PC-9 (cell line): ENCODE results near the gene SLC16A4. TPM values are rescaled to one million over a fixed set of nuclear protein-coding genes. Genes with fewer than 3 reads are reported as not detected.

Source experiments
- BruUV-seq: library from RNA; stranded (reverse); fragments of 400-500 nt; replicated peaks from 2 replicates; lab custom pipeline; 2021; lab: Mats Ljungman, UMichigan
- CTCF ChIA-PET: fragments of 300-600 bp; sonication (Branson Sonifier 250); formaldehyde crosslinking; loops from one replicate; lab custom pipeline; 2022; ENCODE audit warnings: antibody characterized with exemption; lab: Charles Lee
- POLR2A ChIA-PET: fragments of 300-600 bp; sonication (Branson Sonifier 250); formaldehyde crosslinking; loops from one replicate; lab custom pipeline; 2022; ENCODE audit warnings: antibody characterized with exemption; ENCODE audit not compliant: unreplicated experiment; lab: Charles Lee
- DNase-seq, 2 experiments: peaks; one replicate each; pipeline versions ENCODE4 v3.0.0 to v3.0.0-alpha.2; 2015 to 2022; ENCODE audit warnings: mixed read lengths in 1 of 2
- H2AFZ ChIP-seq: fragments of 200-600 bp; sonication (generic); 2 replicates; pipeline ENCODE4 v1.8.1; 2017; ENCODE audit warnings: antibody characterized with exemption
- H3F3A ChIP-seq: fragments of 200-600 bp; sonication (generic); 2 replicates; pipeline ENCODE4 v1.8.1; 2017; ENCODE audit warnings: antibody characterized with exemption, mild to moderate bottlenecking, low read depth; ENCODE audit not compliant: insufficient read depth
- H3K27ac ChIP-seq: fragments of 200-600 bp; sonication (generic); 2 replicates; pipeline ENCODE4 v1.6.1; 2016; ENCODE audit warnings: mixed run types
- H3K27me3 ChIP-seq: fragments of 200-600 bp; sonication (generic); 2 replicates; pipeline ENCODE4 v1.6.1; 2016; ENCODE audit warnings: low read depth, mixed run types; ENCODE audit not compliant: insufficient read depth
- H3K36me3 ChIP-seq: fragments of 200-600 bp; sonication (generic); 2 replicates; pipeline ENCODE4 v1.6.1; 2016; ENCODE audit warnings: low read depth, mixed run types
- H3K4me1 ChIP-seq: fragments of 200-600 bp; sonication (generic); replicated peaks from 2 replicates; pipeline ENCODE4 v1.6.1; 2016; ENCODE audit warnings: mixed run types; ENCODE audit not compliant: insufficient read depth
- H3K4me2 ChIP-seq: fragments of 200-600 bp; sonication (generic); 2 replicates; pipeline ENCODE4 v1.6.1; 2017; ENCODE audit warnings: mixed run types
- H3K4me3 ChIP-seq: fragments of 200-600 bp; sonication (generic); 2 replicates; pipeline ENCODE4 v1.6.1; 2016; ENCODE audit warnings: mixed run types
- H3K79me2 ChIP-seq: fragments of 200-600 bp; sonication (generic); 2 replicates; pipeline ENCODE4 v1.6.1; 2017; ENCODE audit warnings: low read depth, mixed run types
- H3K9me2 ChIP-seq: fragments of 200-600 bp; sonication (generic); 2 replicates; pipeline ENCODE4 v1.8.1; 2017; ENCODE audit warnings: mild to moderate bottlenecking; ENCODE audit not compliant: insufficient read depth
- H3K9me3 ChIP-seq: fragments of 200-600 bp; sonication (generic); 2 replicates; pipeline ENCODE4 v1.8.1; 2016; ENCODE audit warnings: low read depth; ENCODE audit not compliant: insufficient read depth
- H4K20me1 ChIP-seq: fragments of 200-600 bp; sonication (generic); 2 replicates; pipeline ENCODE4 v1.8.1; 2017; ENCODE audit not compliant: insufficient read depth
- EZH2 ChIP-seq: fragments of 200-600 bp; sonication (generic); IDR thresholded peaks from 2 replicates; pipeline ENCODE4 v1.8.0; 2017; ENCODE audit warnings: antibody characterized with exemption, low read depth
- intact Hi-C: fragments of 100-400 bp; cut with micrococcal nuclease; formaldehyde crosslinking; loops from one replicate; pipeline ENCODE4 v1.10.0; 2022; ENCODE audit not compliant: unreplicated experiment
- total RNA-seq: library from RNA; stranded (reverse); gene quantifications from 2 replicates; pipeline ENCODE4 v1.2.3, GENCODE V29; 2021
- TF ChIP-seq, protein P1 (sequence below): fragments of 200-600 bp; sonication (generic); conservative IDR thresholded peaks from 2 replicates; pipeline ENCODE4 v1.6.1; 2017; ENCODE audit warnings: mixed run types, antibody characterized with exemption, mild to moderate bottlenecking, moderate library complexity

The SLC16A4 gene
- total RNA-seq, 1 experiment from 2014 or later, result 32.7 TPM

- ChIA-PET CTCF (interaction anchor here (0.6 to 1.0 kb wide), 4 partner anchors 10 to 186 kb away, joined by 3 to 7 read pairs (median 4); no protein-coding TSS in a partner anchor), POLR2A (interaction anchor here (0.5 to 0.7 kb wide), 3 partner anchors 81 to 1133 kb away, joined by 8 to 16 read pairs (median 9); no protein-coding TSS in a partner anchor)
- Histone ChIP-seq H3K4me1 (peaks cover 47% of the 10 kb centered on the region), H4K20me1 (no peaks in the 10 kb centered on the region), H3K4me2 (peak overlapping the region; percentile 84), H3F3A (peaks cover 56% of the 10 kb centered on the region), H3K79me2 (no peaks in the 10 kb centered on the region), H2AFZ (peak overlapping the region; percentile 6; the same call in 1 of the 2 replicates), H3K36me3 (0 out of 2 replicates have a peak, but pooled peaks cover 9% of the 10 kb centered on the region), H3K9me3 (no peaks in the 10 kb centered on the region; the same call in 1 of the 2 replicates), H3K27me3 (no peaks in the 10 kb centered on the region), H3K27ac (peak overlapping the region; percentile 79), H3K4me3 (peak overlapping the region; percentile 49), H3K9me2 (no peaks in the 10 kb centered on the region)
- intact Hi-C loops, result loop anchor here (1.0 to 2.0 kb wide), 3 partner anchors 8 to 57 kb away; partner anchors contain the start of genes RBM15 and SLC16A4
- no peak for TF ChIP-seq EZH2
- TF ChIP-seq, protein P1, sequence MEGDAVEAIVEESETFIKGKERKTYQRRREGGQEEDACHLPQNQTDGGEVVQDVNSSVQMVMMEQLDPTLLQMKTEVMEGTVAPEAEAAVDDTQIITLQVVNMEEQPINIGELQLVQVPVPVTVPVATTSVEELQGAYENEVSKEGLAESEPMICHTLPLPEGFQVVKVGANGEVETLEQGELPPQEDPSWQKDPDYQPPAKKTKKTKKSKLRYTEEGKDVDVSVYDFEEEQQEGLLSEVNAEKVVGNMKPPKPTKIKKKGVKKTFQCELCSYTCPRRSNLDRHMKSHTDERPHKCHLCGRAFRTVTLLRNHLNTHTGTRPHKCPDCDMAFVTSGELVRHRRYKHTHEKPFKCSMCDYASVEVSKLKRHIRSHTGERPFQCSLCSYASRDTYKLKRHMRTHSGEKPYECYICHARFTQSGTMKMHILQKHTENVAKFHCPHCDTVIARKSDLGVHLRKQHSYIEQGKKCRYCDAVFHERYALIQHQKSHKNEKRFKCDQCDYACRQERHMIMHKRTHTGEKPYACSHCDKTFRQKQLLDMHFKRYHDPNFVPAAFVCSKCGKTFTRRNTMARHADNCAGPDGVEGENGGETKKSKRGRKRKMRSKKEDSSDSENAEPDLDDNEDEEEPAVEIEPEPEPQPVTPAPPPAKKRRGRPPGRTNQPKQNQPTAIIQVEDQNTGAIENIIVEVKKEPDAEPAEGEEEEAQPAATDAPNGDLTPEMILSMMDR, result no peak
- no TSS peak for BruUV-seq
- DNase-seq, result peak; percentile 78 to 99
These were observed 7.4 kb downstream of the SLC16A4 start for GRCh38 chr1:110383251-110383990.

DNA sequence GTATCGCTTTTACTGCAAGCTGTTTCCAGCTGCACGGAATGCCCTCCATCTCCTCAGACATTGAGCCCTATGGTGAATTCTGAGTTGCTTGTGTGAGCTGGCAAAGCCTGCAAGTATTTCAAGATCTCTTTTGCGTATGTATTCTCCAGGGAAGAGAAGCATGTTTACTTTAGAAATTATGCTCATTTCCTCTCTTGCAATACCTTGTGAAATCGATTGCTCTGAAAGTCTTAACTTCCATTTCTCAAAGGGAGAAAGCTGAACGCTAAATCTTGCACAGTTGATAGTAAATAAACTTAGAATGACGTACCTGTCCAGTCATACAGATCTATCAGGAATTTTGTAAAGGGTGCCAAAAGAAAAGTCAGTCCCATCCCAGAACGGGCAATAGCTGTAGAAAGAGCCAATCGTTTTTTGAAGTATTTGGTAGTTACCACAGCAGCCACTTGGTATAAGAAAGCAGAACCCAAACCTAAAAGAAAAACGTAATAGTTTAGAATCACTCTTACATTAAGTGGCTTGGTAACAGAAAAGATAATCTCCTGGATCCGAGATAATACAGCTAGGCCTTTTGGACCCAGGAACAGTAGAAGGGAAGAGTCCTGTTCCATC, 10.0 kb downstream of the SLC16A4 start:
- H3K27me3 ChIP-seq, result no peaks in the 10 kb centered on the region
- H3K79me2 ChIP-seq, result no peaks in the 10 kb centered on the region
- H3K4me1 ChIP-seq, result peaks cover 47% of the 10 kb centered on the region
- intact Hi-C loops, result no loop called here
- ChIA-PET CTCF (no interaction called here), POLR2A (no interaction called here)
- no peak overlapping the region for H3K4me3 ChIP-seq
- no peaks in the 10 kb centered on the region; the same call in 1 of the 2 replicates for H3K9me3 ChIP-seq
- peak overlapping the region; percentile 79 for H3K27ac ChIP-seq
- H3F3A ChIP-seq, result peaks cover 63% of the 10 kb centered on the region
- peak in 1 of 2 experiments; percentile 80 for DNase-seq
- no TSS peak for BruUV-seq
- 0 out of 2 replicates have a peak, but pooled peaks cover 20% of the 10 kb centered on the region for H3K36me3 ChIP-seq
- H3K9me2 ChIP-seq, result no peaks in the 10 kb centered on the region
- no peaks in the 10 kb centered on the region for H4K20me1 ChIP-seq
- peak overlapping the region; percentile 33 for H3K4me2 ChIP-seq
- no peak overlapping the region for H2AFZ ChIP-seq
- no peak for TF ChIP-seq EZH2
- TF ChIP-seq, protein P1, result no peak

DNA sequence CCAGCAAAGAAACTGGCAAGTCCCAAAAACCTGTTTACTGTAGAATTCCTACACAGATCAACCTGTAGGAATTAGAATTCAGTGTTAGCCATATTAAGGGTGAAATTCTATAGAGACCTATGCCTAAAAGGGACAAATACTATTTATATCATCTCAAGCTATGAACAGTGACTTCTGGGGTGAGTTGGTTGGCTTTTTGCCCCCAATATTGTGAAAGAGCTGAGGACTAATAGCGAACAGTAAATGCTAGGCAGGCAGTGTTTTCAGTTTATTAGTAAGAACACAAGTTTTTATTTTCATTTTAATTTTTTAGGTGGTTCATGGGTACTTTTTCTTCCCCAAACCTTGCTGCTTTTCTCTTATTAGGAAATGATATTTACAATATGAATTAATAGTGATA, 15.3 kb downstream of the SLC16A4 start:
- H3K4me1 ChIP-seq, result peaks cover 8% of the 10 kb centered on the region
- H3K4me2 ChIP-seq, result no peak overlapping the region
- no peak overlapping the region for H3K4me3 ChIP-seq
- no peaks in the 10 kb centered on the region for H3K9me2 ChIP-seq
- H3K27me3 ChIP-seq, result no peaks in the 10 kb centered on the region
- intact Hi-C loops, result no loop called here
- ChIA-PET POLR2A (interaction anchor here (0.6 kb wide), 1 partner anchor 14 kb away, joined by 4 read pairs; no protein-coding TSS in a partner anchor), CTCF (interaction anchor here (0.5 kb wide), 1 partner anchor 78 kb away, joined by 3 read pairs; no protein-coding TSS in a partner anchor)
- no peak overlapping the region for H2AFZ ChIP-seq
- H3F3A ChIP-seq, result peaks cover 44% of the 10 kb centered on the region
- DNase-seq, result no peak
- BruUV-seq, result no TSS peak
- TF ChIP-seq, protein P1, result no peak
- no peak for TF ChIP-seq EZH2
- H3K27ac ChIP-seq, result 0 out of 2 replicates have a peak overlapping the region, but pooled peaks have one; percentile 4
- no peaks in the 10 kb centered on the region for H3K9me3 ChIP-seq
- no peaks in the 10 kb centered on the region for H4K20me1 ChIP-seq
- H3K79me2 ChIP-seq, result no peaks in the 10 kb centered on the region
- peaks cover 49% of the 10 kb centered on the region for H3K36me3 ChIP-seq
